Posterior cingulate gyrus (tissue), 11 donors: ENCODE results near the gene WFDC10B.
"Not testable (repeated sequence)": the region's sequence is repeated elsewhere in the genome, so short reads cannot be mapped to it uniquely, and the experiment has no call there.

ENCODE experiments used
- DNase-seq, 10 donors: peaks; one replicate each; pipeline versions ENCODE4 v3.0.0 to v3.0.0-alpha.2; 2020 to 2021; ENCODE audit warnings: mixed read lengths in 3 of 10
- intact Hi-C: fragments of 100-400 bp; cut with DNase I; formaldehyde crosslinking; loops from one replicate; pipeline ENCODE4 v1.15.1; 2023

Gene WFDC10B

GRCh38 chr20:45649312-45649863, 55.4 kb downstream of the WFDC10B start:
- DNase-seq: no peak
- intact Hi-C loops: no loop called here

GRCh38 chr20:45647441-45648050, 57.3 kb downstream of the WFDC10B start:
- intact Hi-C loops: no loop called here
- DNase-seq: peak in 1 of 10 donors; percentile 63

- intact Hi-C loops: no loop called here
- DNase-seq: no peak
These were observed 57.9 kb downstream of the WFDC10B start for GRCh38 chr20:45646875-45647274.

- intact Hi-C loops: not testable (repeated sequence)
- DNase-seq: peak in 1 of 10 donors; percentile 63
These were observed 59.0 kb downstream of the WFDC10B start for GRCh38 chr20:45645869-45646268.

GRCh38 chr20:45641076-45641475, 63.7 kb downstream of the WFDC10B start:
- intact Hi-C loops, DNase-seq: not testable (repeated sequence)

- intact Hi-C loops: no loop called here
- no peak for DNase-seq
These were observed 65.1 kb downstream of the WFDC10B start for GRCh38 chr20:45639687-45640086.

GRCh38 chr20:45636513-45636912, 68.3 kb downstream of the WFDC10B start:
- DNase-seq: no peak
- intact Hi-C loops: no loop called here
